Mesodermal cell (in vitro differentiated cells): ENCODE data around the gene PRAME.

Experiments
- H3K27ac ChIP-seq: 2 replicates; pipeline ENCODE4 v1.7.0; 2013; ENCODE audit warnings: mild to moderate bottlenecking, low read depth, low read length, moderate library complexity; ENCODE audit not compliant: severe bottlenecking
- H3K36me3 ChIP-seq: 2 replicates; pipeline ENCODE4 v1.7.1; 2013; ENCODE audit warnings: mild to moderate bottlenecking, low read length, moderate library complexity; ENCODE audit not compliant: control insufficient read depth, insufficient read depth
- H3K4me1 ChIP-seq: one replicate; pipeline ENCODE4 v1.7.1; 2013; ENCODE audit warnings: mild to moderate bottlenecking, low read length; ENCODE audit not compliant: insufficient read depth, control insufficient read depth, poor library complexity, severe bottlenecking
- H3K4me3 ChIP-seq: 2 replicates; pipeline ENCODE4 v1.7.0; 2013; ENCODE audit warnings: low read length, control low read depth, mild to moderate bottlenecking; ENCODE audit not compliant: insufficient read depth, poor library complexity, severe bottlenecking; ENCODE audit errors: extremely low read depth
- H3K9me3 ChIP-seq: 2 replicates; pipeline ENCODE4 v1.7.1; 2013; ENCODE audit warnings: mild to moderate bottlenecking, low read length, moderate library complexity; ENCODE audit not compliant: control insufficient read depth
- WGBS, 2 experiments: methylation state at CpG; one replicate each; pipeline ENCODE4 v1.1.5; 2013; ENCODE audit warnings: missing lambda C conversion rate in 2 of 2; ENCODE audit not compliant: insufficient coverage in 2 of 2; 5-methylcytosine and 5-hydroxymethylcytosine counted together

The PRAME gene

GRCh38 chr22:22579869-22580604 lies 21.0 kb upstream of the PRAME start:
- no peaks in the 10 kb centered on the region for H3K36me3 ChIP-seq
- no peaks in the 10 kb centered on the region for H3K9me3 ChIP-seq
- no peak overlapping the region for H3K4me3 ChIP-seq
- WGBS, 2 experiments: 79 to 83% methylated on average over 7 of the region's 7 CpGs
- H3K27ac ChIP-seq: no peak overlapping the region
- no peaks in the 10 kb centered on the region for H3K4me1 ChIP-seq

GRCh38 chr22:22578702-22579424 lies 19.8 kb upstream of the PRAME start:
- no peaks in the 10 kb centered on the region for H3K4me1 ChIP-seq
- no peak overlapping the region for H3K27ac ChIP-seq
- no peak overlapping the region for H3K4me3 ChIP-seq
- H3K9me3 ChIP-seq: no peaks in the 10 kb centered on the region
- H3K36me3 ChIP-seq: no peaks in the 10 kb centered on the region
- 67 to 83% methylated on average over 1 to 4 of the region's 10 CpGs for WGBS, 2 experiments

- H3K4me3 ChIP-seq: no peak overlapping the region
- 71 to 85% methylated on average over 4 of the region's 5 CpGs for whole genome bisulfite sequencing, 2 experiments
- no peak overlapping the region for H3K27ac ChIP-seq
- H3K9me3 ChIP-seq: no peaks in the 10 kb centered on the region
- no peaks in the 10 kb centered on the region for H3K36me3 ChIP-seq
- H3K4me1 ChIP-seq: no peaks in the 10 kb centered on the region
These were observed 17.9 kb upstream of the PRAME start for GRCh38 chr22:22576989-22577427.

GRCh38 chr22:22576244-22576988 lies 17.4 kb upstream of the PRAME start:
- WGBS, 2 experiments: 29 to 55% methylated on average over 6 of the region's 8 CpGs
- H3K36me3 ChIP-seq: no peaks in the 10 kb centered on the region
- no peaks in the 10 kb centered on the region for H3K9me3 ChIP-seq
- H3K27ac ChIP-seq: no peak overlapping the region
- no peaks in the 10 kb centered on the region for H3K4me1 ChIP-seq
- H3K4me3 ChIP-seq: no peak overlapping the region

- Histone ChIP-seq H3K9me3 (no peaks in the 10 kb centered on the region), H3K36me3 (no peaks in the 10 kb centered on the region), H3K27ac (no peak overlapping the region), H3K4me1 (no peaks in the 10 kb centered on the region), H3K4me3 (no peak overlapping the region)
These were observed 15.3 kb upstream of the PRAME start for GRCh38 chr22:22574361-22574760.

GRCh38 chr22:22573047-22573889 lies 14.2 kb upstream of the PRAME start:
- WGBS, 2 experiments: 68 to 71% methylated on average over 7 of the region's 8 CpGs
- no peaks in the 10 kb centered on the region for H3K4me1 ChIP-seq
- no peaks in the 10 kb centered on the region for H3K9me3 ChIP-seq
- H3K27ac ChIP-seq: no peak overlapping the region
- no peak overlapping the region for H3K4me3 ChIP-seq
- no peaks in the 10 kb centered on the region for H3K36me3 ChIP-seq

- Histone ChIP-seq H3K4me1 (no peaks in the 10 kb centered on the region), H3K27ac (no peak overlapping the region), H3K36me3 (no peaks in the 10 kb centered on the region), H3K4me3 (no peak overlapping the region), H3K9me3 (no peaks in the 10 kb centered on the region)
- WGBS, 2 experiments: 86 to 92% methylated on average over 2 of the region's 2 CpGs
These were observed 12.8 kb upstream of the PRAME start for GRCh38 chr22:22571862-22572261.

GRCh38 chr22:22571429-22571828 lies 12.4 kb upstream of the PRAME start:
- H3K9me3 ChIP-seq: no peaks in the 10 kb centered on the region
- H3K27ac ChIP-seq: no peak overlapping the region
- WGBS, 2 experiments: 86 to 90% methylated on average over 6 of the region's 6 CpGs
- no peaks in the 10 kb centered on the region for H3K4me1 ChIP-seq
- H3K36me3 ChIP-seq: no peaks in the 10 kb centered on the region
- H3K4me3 ChIP-seq: no peak overlapping the region

GRCh38 chr22:22569218-22569617 lies 10.2 kb upstream of the PRAME start:
- Histone ChIP-seq H3K4me3 (no peak overlapping the region), H3K4me1 (no peaks in the 10 kb centered on the region), H3K36me3 (no peaks in the 10 kb centered on the region), H3K9me3 (no peaks in the 10 kb centered on the region), H3K27ac (no peak overlapping the region)
- 76 to 92% methylated on average over 5 of the region's 5 CpGs for WGBS, 2 experiments

- H3K4me3 ChIP-seq: no peak overlapping the region
- no peaks in the 10 kb centered on the region for H3K36me3 ChIP-seq
- no peaks in the 10 kb centered on the region for H3K9me3 ChIP-seq
- no CpG with 5 or more reads among the region's 2 CpGs for WGBS, 2 experiments
- H3K4me1 ChIP-seq: no peaks in the 10 kb centered on the region
- no peak overlapping the region for H3K27ac ChIP-seq
These were observed 6.9 kb upstream of the PRAME start for GRCh38 chr22:22565981-22566380.
